HG02678 (cell line): ENCODE results near the gene KANK2.

ENCODE experiments used
- ATAC-seq: cut with Tn5 transposase; IDR thresholded peaks from one replicate; pipeline ENCODE4 v1.9.1; 2021; ENCODE audit warnings: mild to moderate bottlenecking, moderate library complexity; ENCODE audit not compliant: unreplicated experiment

The KANK2 gene

DNA sequence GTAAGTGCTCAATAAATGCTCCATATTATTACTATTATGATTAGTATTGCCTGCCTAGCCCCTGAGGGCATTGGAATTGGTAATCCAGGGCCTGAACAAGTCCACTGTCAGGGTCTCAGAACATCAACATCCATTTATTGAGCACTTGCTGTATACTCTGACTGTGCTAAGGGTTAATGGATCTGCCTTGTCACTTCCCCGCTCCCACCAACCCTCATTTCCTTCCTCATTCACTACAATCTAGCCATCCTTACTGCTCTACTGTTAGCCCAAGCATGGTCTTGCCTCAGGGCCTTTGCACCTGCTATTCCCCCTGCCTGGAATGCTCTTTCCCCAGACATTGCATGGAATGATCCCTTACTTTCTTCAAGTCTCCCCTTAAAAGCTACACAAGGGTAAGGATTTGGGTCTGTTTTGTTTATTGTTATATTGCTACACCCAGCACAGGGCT is 29.4 kb upstream of the KANK2 start:
- ATAC-seq, result no peak

- ATAC-seq, result no peak
These were observed 28.5 kb upstream of the KANK2 start for GRCh38 chr19:11225815-11226214.

DNA sequence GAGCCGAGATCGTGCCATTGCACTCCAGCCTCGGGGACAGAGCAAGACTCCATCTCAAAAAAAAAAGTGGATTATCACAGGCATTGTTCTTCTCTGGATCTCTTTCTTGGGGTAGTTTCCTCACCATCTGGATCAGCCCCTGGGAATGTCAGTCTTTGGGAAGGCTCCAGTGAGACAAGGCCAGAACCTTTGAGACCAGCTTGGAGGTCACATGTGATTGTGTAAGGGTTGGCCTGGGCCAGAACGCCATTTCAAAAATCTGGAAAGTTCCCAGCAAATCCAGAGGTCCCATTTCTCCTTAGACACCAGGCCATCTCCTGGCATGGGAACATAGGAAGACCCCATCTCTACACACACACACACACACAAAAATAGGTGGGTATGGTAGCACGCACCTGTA is 27.8 kb upstream of the KANK2 start:
- ATAC-seq, result no peak

- no peak for ATAC-seq
These were observed 27.1 kb upstream of the KANK2 start for GRCh38 chr19:11224429-11224828.

DNA sequence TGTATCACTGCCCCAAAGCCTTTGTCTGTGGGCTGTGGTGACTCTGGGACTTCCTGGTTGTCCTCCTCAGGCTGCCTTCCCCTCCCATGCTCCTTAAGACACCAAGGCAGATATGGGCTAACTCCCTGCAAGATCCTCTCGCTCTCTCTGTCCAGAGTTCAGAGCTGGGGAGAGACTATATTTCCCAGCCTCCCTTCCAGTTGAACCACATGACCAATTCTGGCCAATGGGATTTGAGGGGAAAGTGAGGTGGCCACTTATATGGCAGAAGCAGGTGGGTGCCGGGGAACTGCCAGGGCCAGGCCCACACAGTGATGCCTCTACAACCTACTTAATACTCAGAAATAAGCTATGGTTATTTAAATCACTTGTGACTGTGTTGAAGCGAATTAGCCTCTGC is 25.9 kb upstream of the KANK2 start:
- no peak for ATAC-seq

GRCh38 chr19:11221082-11221598 is 23.8 kb upstream of the KANK2 start:
- ATAC-seq, result no peak

DNA sequence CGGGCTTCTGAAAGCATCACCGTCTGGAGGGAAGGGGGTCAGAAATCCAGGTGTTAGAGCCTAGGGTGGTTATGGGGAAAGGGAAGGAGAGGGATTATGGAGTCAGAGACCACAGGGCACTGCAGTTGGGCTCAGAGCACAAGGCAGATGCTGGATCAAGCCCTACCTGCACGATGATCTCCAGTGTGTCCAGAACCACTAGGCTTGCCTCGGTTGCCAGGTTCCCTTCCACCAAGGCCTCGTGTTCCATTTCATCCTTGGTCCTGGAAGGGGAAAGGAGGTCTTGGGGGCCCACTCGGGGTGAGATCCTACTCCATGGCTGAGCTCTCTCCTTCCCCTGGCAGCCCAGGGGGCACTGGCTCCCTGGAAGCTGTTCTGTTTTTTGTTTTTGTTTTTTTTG is 17.0 kb upstream of the KANK2 start:
- no peak for ATAC-seq

DNA sequence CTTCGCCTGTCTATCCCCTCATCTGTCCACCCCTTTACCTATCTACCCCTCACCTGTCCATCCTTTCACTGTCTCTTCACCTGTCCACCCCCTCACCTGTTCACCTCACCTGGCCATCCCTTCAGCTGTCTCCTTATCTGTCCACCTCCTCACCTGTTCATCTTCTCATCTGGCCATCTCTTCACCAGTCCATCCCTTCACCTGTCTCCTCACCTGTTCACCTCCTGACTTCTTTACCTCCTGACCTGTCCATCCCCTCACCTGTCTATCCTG is 13.2 kb upstream of the KANK2 start:
- no peak for ATAC-seq

DNA sequence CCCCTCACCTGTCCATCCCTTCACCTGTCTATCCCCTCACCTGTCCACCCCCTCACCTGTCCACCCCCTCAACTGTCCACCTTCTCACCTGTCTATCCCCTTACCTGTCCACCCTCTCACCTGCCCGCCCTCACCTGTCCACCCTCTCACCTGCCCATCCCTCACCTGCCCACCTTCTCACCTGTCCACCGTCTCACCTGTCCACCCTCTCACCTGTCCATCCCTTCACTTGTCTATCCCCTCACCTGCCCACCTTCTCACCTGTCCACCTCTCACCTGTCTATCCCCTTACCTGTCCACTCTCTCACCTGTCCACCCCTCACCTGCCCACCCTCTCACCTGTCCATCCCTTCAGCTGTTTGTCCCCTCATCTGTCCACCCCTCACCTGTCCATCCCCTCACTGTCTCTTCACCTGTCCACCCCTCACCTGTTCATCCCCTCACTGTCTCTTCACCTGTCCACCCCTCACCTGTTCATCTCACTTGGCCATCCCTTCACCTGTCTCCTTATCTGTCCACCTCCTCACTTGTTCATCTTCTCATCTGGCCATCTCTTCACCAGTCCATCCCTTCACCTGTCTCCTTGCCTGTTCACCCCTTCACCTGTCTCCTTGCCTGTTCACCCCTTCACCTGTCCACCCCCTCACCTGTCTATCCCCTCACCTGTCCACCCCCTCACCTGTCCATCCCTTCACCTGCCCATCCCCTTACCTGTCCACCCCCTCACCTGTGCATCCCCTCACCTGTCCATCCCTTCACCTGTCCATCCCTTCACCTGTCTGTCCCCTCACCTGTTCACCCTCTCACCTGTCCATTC is 12.7 kb upstream of the KANK2 start:
- no peak for ATAC-seq

- no peak for ATAC-seq
These were observed 11.5 kb upstream of the KANK2 start for GRCh38 chr19:11208561-11209471.

DNA sequence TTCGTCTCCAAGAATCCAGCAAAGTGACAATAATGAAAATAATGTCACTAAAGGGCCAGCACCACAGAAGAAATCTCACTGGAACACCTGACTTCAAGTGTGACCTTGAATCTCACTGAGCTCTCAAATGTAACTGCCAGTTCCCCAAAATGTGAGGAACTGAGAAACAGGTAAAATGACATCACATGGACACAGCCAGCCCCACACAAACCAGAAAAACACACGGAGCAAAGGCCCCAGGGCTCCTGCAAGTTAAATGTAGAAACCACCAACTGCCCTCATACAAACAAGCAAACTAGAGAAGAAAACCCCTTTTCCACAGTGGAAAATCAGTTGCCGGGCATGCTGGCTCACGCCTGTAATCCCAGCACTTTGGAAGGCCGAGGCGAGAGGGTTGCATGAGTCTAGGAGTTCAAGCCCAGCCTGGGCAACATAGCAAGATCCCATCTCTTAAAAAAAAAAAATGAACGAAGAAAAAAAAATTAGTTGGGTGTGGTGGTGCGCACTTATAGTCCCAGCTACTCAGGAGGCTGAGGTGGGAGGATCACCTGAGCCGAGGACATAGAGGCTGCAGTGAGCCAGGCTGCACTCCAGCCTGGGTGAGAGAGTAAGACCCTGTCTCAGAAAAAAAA is 8.7 kb upstream of the KANK2 start:
- no peak for ATAC-seq

GRCh38 chr19:11204943-11205349 is 7.6 kb upstream of the KANK2 start:
- no peak for ATAC-seq

- ATAC-seq, result no peak
These were observed 6.8 kb upstream of the KANK2 start for GRCh38 chr19:11204076-11204602.

GRCh38 chr19:11203194-11204075 is 6.1 kb upstream of the KANK2 start:
- ATAC-seq, result no peak

- ATAC-seq, result no peak
These were observed 5.3 kb upstream of the KANK2 start for GRCh38 chr19:11202488-11203193.

GRCh38 chr19:11201791-11202190 is 4.4 kb upstream of the KANK2 start:
- no peak for ATAC-seq

- no peak for ATAC-seq
These were observed 3.6 kb upstream of the KANK2 start for GRCh38 chr19:11200931-11201330.

DNA sequence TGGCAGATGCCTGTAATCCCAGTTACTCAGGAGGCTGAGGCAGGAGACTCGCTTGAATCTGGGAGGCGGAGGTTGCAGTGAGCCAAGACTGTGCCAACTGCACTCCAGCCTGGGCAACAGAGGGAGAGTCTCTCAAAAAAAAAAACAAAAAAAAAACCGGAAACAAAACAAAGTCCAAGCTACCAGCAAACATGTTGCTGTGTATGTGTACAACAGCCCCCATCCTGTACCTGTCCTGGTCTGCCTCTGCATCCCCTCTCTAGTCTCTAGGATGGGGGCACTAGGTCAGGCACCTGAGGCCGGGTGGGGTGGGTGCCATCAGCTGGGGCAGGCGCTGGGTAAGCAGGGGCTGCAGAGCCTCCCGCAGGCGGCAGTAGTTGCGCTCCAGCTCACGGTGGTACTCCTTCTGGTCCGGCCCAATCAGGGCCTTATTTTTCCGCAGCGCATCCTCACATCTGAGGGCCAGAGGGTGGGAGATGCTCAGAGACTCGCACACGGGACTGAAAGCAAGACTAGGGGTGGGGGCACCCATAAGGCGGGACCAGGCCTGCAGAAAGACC is 2.8 kb upstream of the KANK2 start:
- no peak for ATAC-seq

GRCh38 chr19:11199517-11199916 is 2.2 kb upstream of the KANK2 start:
- ATAC-seq, result no peak
